Ovary (tissue), 9 donors: ENCODE data around the gene EML1. TPM values are rescaled to one million over a fixed set of nuclear protein-coding genes. Genes with fewer than 3 reads are reported as not detected.
A peak's percentile ranks its signal among the peaks of the same experiment; 100 is the strongest.

Source experiments
- DNase-seq, 5 donors: peaks; one replicate each; pipeline ENCODE4 v3.0.0-alpha.2; 2019 to 2020
- H3K27ac ChIP-seq, 2 donors: fragments of 200-600 bp; one replicate each; pipeline versions ENCODE4 v1.5.1 to v1.8.0; 2019 to 2022
- H3K27me3 ChIP-seq: fragments of 200-600 bp; one replicate; pipeline ENCODE4 v1.8.0; 2022
- H3K36me3 ChIP-seq: fragments of 200-600 bp; sonication (generic); one replicate; pipeline ENCODE4 v1.5.1; 2019
- H3K4me1 ChIP-seq: one replicate; pipeline ENCODE4 v1.8.1; 2013; ENCODE audit warnings: mild to moderate bottlenecking, moderate library complexity; ENCODE audit not compliant: insufficient read depth
- H3K4me3 ChIP-seq: fragments of 200-600 bp; sonication (generic); one replicate; pipeline ENCODE4 v1.5.1; 2017
- H3K9me3 ChIP-seq, 2 donors: fragments of 200-600 bp in 1 of 2; sonication (generic) in 1 of 2; one replicate each; pipeline versions ENCODE4 v1.5.1 to v1.8.1; 2013 to 2019; ENCODE audit warnings: mild to moderate bottlenecking in 1 of 2, moderate library complexity in 1 of 2
- CTCF ChIP-seq, 3 donors: fragments of 450-650 bp in 2 of 3; fragments of 200-600 bp in 1 of 3; IDR thresholded peaks; one replicate each; pipeline versions ENCODE4 v1.5.1 to v1.8.0; 2016 to 2022; ENCODE audit warnings: antibody characterized with exemption in 3 of 3, mild to moderate bottlenecking in 1 of 3
- EP300 ChIP-seq: sonication (generic); formaldehyde crosslinking; IDR thresholded peaks from one replicate; pipeline ENCODE4 v1.6.1; 2017; ENCODE audit warnings: antibody characterized with exemption
- POLR2A ChIP-seq: fragments of 450-650 bp; IDR thresholded peaks from one replicate; pipeline ENCODE4 v1.6.1; 2017; ENCODE audit warnings: antibody characterized with exemption, mild to moderate bottlenecking, moderate library complexity
- WGBS, 3 donors: extraction: QIAGEN DNeasy Blood & Tissue Kit in 1 of 3; methylation state at CpG; one replicate each; pipeline versions ENCODE4 v1.1.5 to v1.1.7; 2013 to 2017; 5-methylcytosine and 5-hydroxymethylcytosine counted together
- intact Hi-C, 4 donors: fragments of 100-400 bp; cut with DNase I; formaldehyde crosslinking; loops; one replicate each; pipeline versions ENCODE4 v1.11.0 to v1.15.1; 2022 to 2023
- polyA plus RNA-seq, 2 donors: library from polyadenylated mRNA; stranded (reverse); fragments of 200-250 nt in 1 of 2; fragments of 350-450 nt in 1 of 2; fragmentation: Illumina TruSeq in 1 of 2; extraction: RNeasy Lipid Tissue Mini Kit (QIAGEN cat#74804) in 1 of 2; gene quantifications; one replicate each; pipeline ENCODE4 v1.2.3, GENCODE V29; 2013 to 2014
- total RNA-seq, 7 donors: library from RNA; depleted of rRNA in 2 of 7; stranded (reverse); fragments of >200 nt in 2 of 7; fragmentation: NEBNext Ultra II Directional in 3 of 7; extraction: Animal tissue kit (Norgen Biotek cat#: 25700) in 3 of 7; gene quantifications; one replicate each; pipeline versions ENCODE4 v1.1.0 to v1.2.4, GENCODE V29; 2016 to 2023
- donor health status: DM: no; HTN: no; CAD: no; lungs with moderate emphysema.
- donor health status: DM: no; HTN: no; CAD: no.
- donor health status: Bipolar disorder and iron deficiency.
- donor health status: DM: yes; HTN: yes; CAD: no.
- donor health status: DM: no; HTN: no; CAD: no.
- donor health status: DM: yes; HTN: yes; CAD: no.

EML1 gene
- total and polyA plus RNA-seq, 9 donors, result 4.4 to 22.3 (median 9.8) TPM

GRCh38 chr14:99752486-99753121 lies 40.6 kb upstream of the EML1 start:
- intact Hi-C loops, result no loop called here
- Histone ChIP-seq H3K4me3 (no peak overlapping the region), H3K27ac (no peak overlapping the region), H3K9me3 (no peaks in the 10 kb centered on the region), H3K36me3 (no peaks in the 10 kb centered on the region), H3K27me3 (no peaks in the 10 kb centered on the region), H3K4me1 (peaks cover 14% of the 10 kb centered on the region)
- no peak for TF ChIP-seq EP300
- TF ChIP-seq POLR2A, result no peak
- TF ChIP-seq CTCF (IDR thresholded peaks at IDR 0.05), result no peak
- WGBS, 3 donors, result 19 to 28% (median 22%) methylated on average over 9 of the region's 9 CpGs
- peak in 1 of 5 donors; percentile 22 for DNase-seq

GRCh38 chr14:99753225-99754140 lies 39.7 kb upstream of the EML1 start:
- Histone ChIP-seq H3K27me3 (no peaks in the 10 kb centered on the region), H3K4me1 (peaks cover 14% of the 10 kb centered on the region), H3K27ac (no peak overlapping the region), H3K9me3 (no peaks in the 10 kb centered on the region), H3K4me3 (no peak overlapping the region), H3K36me3 (no peaks in the 10 kb centered on the region)
- WGBS, 3 donors, result 52 to 78% (median 61%) methylated on average over 13 to 16 of the region's 16 CpGs
- TF ChIP-seq EP300 (no peak), POLR2A (no peak), CTCF (IDR thresholded peaks at IDR 0.05) (no peak)
- peak in 1 of 5 donors; percentile 15 for DNase-seq
- intact Hi-C loops, result no loop called here

GRCh38 chr14:99754141-99755067 lies 38.8 kb upstream of the EML1 start:
- no peak for DNase-seq
- 65 to 78% (median 66%) methylated on average over 23 to 24 of the region's 24 CpGs for WGBS, 3 donors
- H3K27me3 ChIP-seq, result no peaks in the 10 kb centered on the region
- H3K4me3 ChIP-seq, result no peak overlapping the region
- intact Hi-C loops, result no loop called here
- H3K9me3 ChIP-seq, result no peaks in the 10 kb centered on the region
- no peaks in the 10 kb centered on the region for H3K36me3 ChIP-seq
- TF ChIP-seq POLR2A (no peak), CTCF (IDR thresholded peaks at IDR 0.05) (no peak), EP300 (no peak)
- H3K27ac ChIP-seq, result no peak overlapping the region
- H3K4me1 ChIP-seq, result peaks cover 14% of the 10 kb centered on the region

GRCh38 chr14:99755068-99755405 lies 38.2 kb upstream of the EML1 start:
- no peak for DNase-seq
- intact Hi-C loops, result no loop called here
- H3K27me3 ChIP-seq, result no peaks in the 10 kb centered on the region
- no peak overlapping the region for H3K4me3 ChIP-seq
- 84 to 86% (median 86%) methylated on average over 8 of the region's 8 CpGs for WGBS, 3 donors
- no peaks in the 10 kb centered on the region for H3K9me3 ChIP-seq
- H3K36me3 ChIP-seq, result no peaks in the 10 kb centered on the region
- peaks cover 14% of the 10 kb centered on the region for H3K4me1 ChIP-seq
- no peak for TF ChIP-seq CTCF (IDR thresholded peaks at IDR 0.05)
- no peak for TF ChIP-seq POLR2A
- TF ChIP-seq EP300, result no peak
- no peak overlapping the region for H3K27ac ChIP-seq
